ENCODE data around the gene FCAMR. TPM values are rescaled to one million over a fixed set of nuclear protein-coding genes. Genes with fewer than 3 reads are reported as not detected.

The FCAMR gene
- polyA plus RNA-seq, 1 donor from 2014 or later = not detected

DNA sequence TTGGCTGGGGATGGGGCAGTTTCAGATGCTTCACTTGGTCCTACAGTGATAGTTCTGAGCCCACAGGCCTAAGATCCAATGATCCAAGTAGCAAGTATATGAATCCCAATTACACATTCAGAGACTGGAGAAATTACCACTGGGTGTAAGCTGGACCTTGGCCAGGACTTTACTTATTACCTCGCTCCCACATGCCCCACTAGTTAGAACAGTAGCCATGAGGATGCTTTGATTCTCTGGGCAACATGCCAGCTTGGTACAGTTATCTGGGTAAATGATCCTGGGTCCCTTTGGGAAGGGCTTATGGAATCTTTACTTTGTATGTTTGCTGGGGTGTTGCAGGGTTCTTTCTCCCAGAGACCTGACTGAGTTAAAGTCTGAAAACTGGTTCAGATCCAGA is 5.0 kb upstream of the FCAMR start:
- no peaks in the 10 kb centered on the region for H3K9me3 Mint-ChIP-seq
- no peaks in the 10 kb centered on the region for H3K27me3 Mint-ChIP-seq
- no peak overlapping the region for H3K27ac Mint-ChIP-seq
- H3K4me1 Mint-ChIP-seq = peaks cover 0 to 3% (median 0%) of the 10 kb centered on the region in 3 donors
- H3K36me3 Mint-ChIP-seq = no peaks in the 10 kb centered on the region
- H3K4me3 Mint-ChIP-seq = no peak overlapping the region

DNA sequence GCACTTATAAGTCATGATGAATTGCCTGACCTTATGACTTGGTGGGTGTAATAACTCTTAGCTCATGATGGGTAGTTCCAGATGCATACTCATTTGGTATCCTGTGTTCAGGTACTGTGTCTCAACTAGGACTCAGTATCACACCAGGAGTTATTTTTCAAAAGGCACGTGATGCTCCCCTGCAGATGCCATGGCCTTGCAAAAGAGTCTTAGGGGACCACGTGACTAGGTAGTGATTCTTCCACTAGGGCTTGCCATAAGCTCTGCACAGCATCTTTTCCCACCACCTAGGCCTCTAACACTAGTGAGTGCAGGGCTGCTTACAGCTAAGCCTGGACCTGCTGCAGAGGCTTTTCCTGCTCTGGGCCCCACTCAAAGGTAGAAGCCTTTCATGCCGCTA is 3.9 kb upstream of the FCAMR start:
- Mint-ChIP-seq H3K4me1 (peaks cover 0 to 3% (median 0%) of the 10 kb centered on the region in 3 donors), H3K4me3 (no peak overlapping the region), H3K27ac (no peak overlapping the region), H3K9me3 (no peaks in the 10 kb centered on the region), H3K36me3 (no peaks in the 10 kb centered on the region), H3K27me3 (no peaks in the 10 kb centered on the region)

DNA sequence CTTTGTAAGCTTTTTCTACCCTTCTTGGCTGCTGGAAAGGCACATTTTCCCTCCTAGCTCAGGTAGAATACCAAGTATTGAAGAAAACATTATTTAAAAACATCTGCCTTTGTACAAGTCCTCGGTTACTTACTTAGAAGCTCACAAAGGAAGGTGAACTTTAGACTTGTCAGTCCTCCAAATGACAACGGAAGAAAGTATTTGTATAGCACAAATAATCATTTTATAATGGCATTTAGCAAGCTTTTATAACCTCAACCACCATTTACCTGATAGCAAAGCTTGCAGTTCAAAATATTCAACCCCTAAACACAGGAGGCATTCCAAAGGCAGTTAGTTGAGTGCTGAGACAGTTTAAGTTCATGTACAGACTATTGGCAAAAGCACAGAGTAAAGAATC is 2.5 kb upstream of the FCAMR start:
- H3K27me3 Mint-ChIP-seq = peaks cover 2% of the 10 kb centered on the region
- H3K27ac Mint-ChIP-seq = no peak overlapping the region
- H3K9me3 Mint-ChIP-seq = no peaks in the 10 kb centered on the region
- H3K4me1 Mint-ChIP-seq = peaks cover 0 to 2% (median 2%) of the 10 kb centered on the region in 3 donors
- no peaks in the 10 kb centered on the region for H3K36me3 Mint-ChIP-seq
- H3K4me3 Mint-ChIP-seq = no peak overlapping the region

DNA sequence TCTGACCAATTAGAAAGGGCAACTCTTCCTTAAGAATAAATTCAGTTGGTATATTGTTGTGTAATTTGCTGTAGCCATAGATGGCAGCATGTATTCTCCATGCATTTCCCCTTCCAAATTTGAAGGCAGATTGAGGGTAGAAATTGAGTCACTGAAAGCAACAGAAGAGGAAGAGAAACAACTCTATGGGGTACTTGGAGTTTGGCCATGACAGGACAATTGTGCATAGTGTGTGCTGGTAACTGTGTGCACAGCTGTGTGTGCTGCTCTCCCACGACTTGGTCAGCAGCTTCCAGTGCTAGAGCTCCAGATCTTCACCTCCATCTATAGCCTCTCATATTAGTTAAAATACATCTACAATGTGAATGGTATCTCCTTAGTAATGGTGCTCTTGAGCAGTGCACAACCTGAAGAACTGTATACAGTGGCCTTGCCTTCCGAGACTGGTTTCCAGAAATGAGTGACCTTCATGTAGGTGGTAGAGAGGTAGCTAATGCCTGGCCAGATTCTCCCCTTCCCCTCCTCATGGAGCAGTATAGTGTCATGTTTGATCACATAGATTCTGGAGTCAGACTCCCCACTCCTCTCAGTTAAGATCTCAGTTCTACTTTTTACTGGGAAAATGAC is 882 bp upstream of the FCAMR start:
- Mint-ChIP-seq H3K4me1 (peaks cover 5 to 14% (median 9%) of the 10 kb centered on the region in 3 donors), H3K36me3 (no peaks in the 10 kb centered on the region), H3K27me3 (peaks cover 2% of the 10 kb centered on the region), H3K9me3 (no peaks in the 10 kb centered on the region), H3K27ac (no peak overlapping the region), H3K4me3 (no peak overlapping the region)

DNA sequence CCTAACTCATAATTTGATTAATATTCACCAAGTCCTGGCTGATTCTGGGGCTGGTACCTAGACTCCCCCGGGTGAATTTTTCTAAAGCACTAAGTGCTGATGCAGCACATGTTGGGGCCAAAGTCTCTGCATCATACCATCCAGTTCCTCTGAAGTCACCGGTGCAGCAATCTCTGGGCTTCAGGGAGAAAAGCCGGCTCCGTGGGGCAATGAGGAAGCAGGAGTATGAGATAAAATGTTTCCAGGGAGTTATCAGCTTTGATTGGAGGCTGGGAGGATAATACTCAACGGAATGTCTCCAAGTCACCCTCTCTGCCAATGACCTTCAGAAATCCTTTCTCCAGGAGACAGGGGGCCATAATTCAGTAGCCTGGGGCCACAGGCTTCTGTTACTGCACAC is 1.2 kb downstream of the FCAMR start:
- Mint-ChIP-seq H3K27ac (no peak overlapping the region), H3K27me3 (peaks cover 2% of the 10 kb centered on the region), H3K4me3 (no peak overlapping the region), H3K9me3 (no peaks in the 10 kb centered on the region), H3K36me3 (no peaks in the 10 kb centered on the region), H3K4me1 (peaks cover 5 to 14% (median 9%) of the 10 kb centered on the region in 3 donors)

DNA sequence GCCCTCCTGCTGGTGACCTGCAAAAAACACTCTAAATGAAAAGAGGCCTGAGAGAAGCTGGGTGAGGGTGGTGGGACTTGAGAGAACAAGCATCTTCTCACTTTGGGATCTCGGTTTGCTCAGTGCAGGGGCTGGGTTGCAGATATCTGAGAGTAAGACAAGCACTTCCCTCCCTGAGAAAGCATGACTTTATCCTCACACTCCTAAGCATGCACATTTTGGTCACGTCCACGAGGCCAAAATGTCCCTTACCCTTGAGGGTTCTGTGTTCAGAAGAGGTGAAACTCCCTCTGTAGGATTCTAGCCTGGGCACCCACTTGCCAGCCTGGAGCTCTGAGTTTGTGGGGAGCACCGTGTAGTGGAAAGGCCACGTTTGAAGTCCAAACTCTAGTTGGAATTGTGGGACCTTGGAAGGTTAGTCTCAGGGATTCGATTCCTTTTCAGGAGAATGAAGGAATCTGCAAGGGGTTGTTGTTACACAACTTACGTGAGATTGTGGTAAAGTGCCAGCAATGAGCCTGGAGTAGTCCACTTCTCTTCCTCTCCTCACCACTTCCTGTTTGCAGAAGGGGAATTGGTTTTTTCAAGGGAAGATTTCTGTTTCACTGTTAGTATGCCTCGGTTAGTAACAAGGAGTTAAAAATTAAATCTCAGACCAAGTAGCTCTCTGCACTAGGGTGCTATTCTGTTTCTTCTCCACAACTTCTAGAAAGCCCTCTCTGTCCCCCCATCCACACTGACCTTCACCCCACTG is 3.0 kb downstream of the FCAMR start:
- Mint-ChIP-seq H3K9me3 (no peaks in the 10 kb centered on the region), H3K36me3 (no peaks in the 10 kb centered on the region), H3K4me3 (peak overlapping the region in 1 of 4 donors; percentile 26), H3K4me1 (peaks cover 11 to 19% (median 14%) of the 10 kb centered on the region in 3 donors), H3K27ac (no peak overlapping the region), H3K27me3 (peaks cover 2% of the 10 kb centered on the region)

DNA sequence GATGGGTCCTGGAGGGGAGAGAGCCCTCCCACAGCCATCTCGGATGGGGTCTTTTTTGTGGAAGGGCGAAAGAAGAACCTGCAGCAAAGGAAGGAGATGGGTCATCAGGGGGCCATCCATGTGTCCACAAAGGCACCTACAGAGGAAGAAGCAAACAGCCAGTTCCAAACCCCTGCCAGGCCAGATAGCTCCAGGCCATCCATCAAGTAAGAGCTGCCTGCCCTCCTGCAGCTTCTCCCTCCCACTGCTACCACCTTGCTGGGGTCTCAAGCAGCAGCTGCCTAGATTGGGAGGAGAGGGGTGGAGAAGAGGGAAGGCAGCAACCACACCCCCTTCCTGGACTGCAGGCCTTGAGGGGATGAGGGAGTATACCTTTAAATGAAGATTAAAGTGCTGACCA is 4.5 kb downstream of the FCAMR start:
- Mint-ChIP-seq H3K4me3 (peak overlapping the region in 1 of 4 donors; percentile 60), H3K36me3 (no peaks in the 10 kb centered on the region), H3K27me3 (peaks cover 2% of the 10 kb centered on the region), H3K9me3 (no peaks in the 10 kb centered on the region), H3K4me1 (peaks cover 12 to 23% (median 16%) of the 10 kb centered on the region in 3 donors), H3K27ac (no peak overlapping the region)

DNA sequence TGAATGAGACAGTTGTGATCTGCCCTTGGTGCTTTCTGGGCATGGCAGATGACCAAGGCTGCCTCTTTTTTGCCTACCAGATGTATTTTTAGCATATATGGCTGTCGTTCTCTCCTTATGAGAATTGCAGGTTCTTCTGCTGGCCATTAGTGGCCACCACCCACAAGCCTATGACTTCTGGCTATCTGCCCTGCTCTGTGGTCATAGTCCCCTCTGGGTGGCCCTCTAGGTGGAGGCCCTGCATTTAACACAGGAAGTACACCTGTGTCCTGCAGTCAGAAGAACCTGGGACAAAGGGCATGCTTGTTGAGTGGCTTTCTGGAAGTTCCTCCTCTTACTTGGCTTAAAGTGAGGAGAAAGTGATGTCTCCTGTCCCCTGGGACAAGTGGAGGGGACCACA is 6.5 kb downstream of the FCAMR start:
- Mint-ChIP-seq H3K9me3 (no peaks in the 10 kb centered on the region), H3K4me3 (no peak overlapping the region), H3K4me1 (peaks cover 12 to 22% (median 16%) of the 10 kb centered on the region in 3 donors), H3K36me3 (no peaks in the 10 kb centered on the region), H3K27me3 (no peaks in the 10 kb centered on the region), H3K27ac (no peak overlapping the region)

DNA sequence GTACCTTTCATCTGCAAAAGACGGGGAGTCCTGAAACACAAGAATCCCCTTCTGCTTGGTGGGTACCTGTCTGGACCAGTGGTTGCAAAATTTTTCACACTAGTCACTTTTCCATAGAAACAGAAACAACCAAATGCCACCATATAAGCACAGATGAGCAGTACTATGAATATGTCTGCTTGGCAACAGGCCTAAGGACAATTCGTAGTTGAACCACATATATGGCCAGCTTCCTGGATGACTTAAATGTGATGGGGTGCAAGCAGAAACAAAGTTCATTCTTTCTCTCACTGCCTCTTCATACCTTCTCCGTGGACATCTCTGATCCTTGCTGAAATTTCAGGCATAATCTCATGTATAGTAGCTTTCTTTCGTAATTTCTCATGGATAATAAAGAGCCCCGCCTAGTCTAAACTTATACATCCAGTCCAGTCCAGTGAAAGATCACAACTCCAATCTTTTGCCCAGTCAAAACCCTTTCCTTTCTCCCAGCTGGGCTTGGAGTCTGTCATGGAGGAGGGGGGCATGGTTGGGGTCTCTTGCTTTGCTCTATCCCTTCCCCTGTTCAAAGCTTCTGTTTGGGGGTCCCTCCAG is 7.0 kb downstream of the FCAMR start:
- no peaks in the 10 kb centered on the region for H3K36me3 Mint-ChIP-seq
- H3K4me1 Mint-ChIP-seq = peaks cover 12 to 21% (median 16%) of the 10 kb centered on the region in 3 donors
- H3K27me3 Mint-ChIP-seq = no peaks in the 10 kb centered on the region
- H3K27ac Mint-ChIP-seq = no peak overlapping the region
- no peaks in the 10 kb centered on the region for H3K9me3 Mint-ChIP-seq
- no peak overlapping the region for H3K4me3 Mint-ChIP-seq

DNA sequence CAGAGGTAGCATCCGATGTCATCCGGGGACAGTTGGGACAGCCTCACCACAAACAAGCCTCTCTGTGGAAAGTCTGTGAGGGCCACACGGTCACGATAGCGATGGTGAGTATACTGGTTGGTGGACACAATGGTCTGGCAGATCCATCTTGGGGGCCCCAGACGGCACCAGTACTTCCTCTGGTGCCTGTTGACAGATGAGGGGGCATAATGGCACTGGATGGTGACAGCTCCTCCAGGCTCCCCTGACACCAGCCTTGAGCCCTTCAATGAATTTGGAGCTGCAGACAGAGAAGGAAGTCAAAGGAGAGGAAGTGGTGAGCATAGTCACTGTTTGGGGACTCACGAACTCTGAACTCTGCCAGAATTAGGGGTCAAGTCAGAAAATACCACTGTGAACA is 8.0 kb downstream of the FCAMR start:
- Mint-ChIP-seq H3K27ac (no peak overlapping the region), H3K4me1 (peaks cover 9 to 16% (median 10%) of the 10 kb centered on the region in 3 donors), H3K4me3 (no peak overlapping the region), H3K9me3 (no peaks in the 10 kb centered on the region), H3K36me3 (no peaks in the 10 kb centered on the region), H3K27me3 (no peaks in the 10 kb centered on the region)

DNA sequence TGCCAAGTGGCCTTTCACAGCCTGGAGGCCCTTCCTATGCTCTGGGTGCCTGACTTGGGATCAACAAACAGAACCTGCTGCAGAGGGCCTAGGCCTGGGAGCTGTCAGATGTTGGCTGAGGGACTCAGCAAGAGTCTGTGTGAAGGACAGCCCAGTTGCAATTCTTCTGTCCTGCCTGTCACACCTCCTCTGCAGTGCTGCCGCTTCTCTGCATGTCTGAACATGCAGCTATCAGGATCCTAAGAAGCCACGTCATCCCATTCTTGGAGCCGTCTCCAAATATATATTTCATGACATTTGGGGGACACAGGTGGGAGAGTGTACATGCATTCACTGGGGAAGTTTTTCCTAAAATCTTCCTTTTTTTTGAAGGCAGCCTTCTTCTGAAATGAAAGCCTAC is 8.6 kb downstream of the FCAMR start:
- Mint-ChIP-seq H3K36me3 (no peaks in the 10 kb centered on the region), H3K27me3 (no peaks in the 10 kb centered on the region), H3K4me1 (peaks cover 7 to 11% (median 8%) of the 10 kb centered on the region in 3 donors), H3K9me3 (no peaks in the 10 kb centered on the region), H3K27ac (no peak overlapping the region), H3K4me3 (no peak overlapping the region)

DNA sequence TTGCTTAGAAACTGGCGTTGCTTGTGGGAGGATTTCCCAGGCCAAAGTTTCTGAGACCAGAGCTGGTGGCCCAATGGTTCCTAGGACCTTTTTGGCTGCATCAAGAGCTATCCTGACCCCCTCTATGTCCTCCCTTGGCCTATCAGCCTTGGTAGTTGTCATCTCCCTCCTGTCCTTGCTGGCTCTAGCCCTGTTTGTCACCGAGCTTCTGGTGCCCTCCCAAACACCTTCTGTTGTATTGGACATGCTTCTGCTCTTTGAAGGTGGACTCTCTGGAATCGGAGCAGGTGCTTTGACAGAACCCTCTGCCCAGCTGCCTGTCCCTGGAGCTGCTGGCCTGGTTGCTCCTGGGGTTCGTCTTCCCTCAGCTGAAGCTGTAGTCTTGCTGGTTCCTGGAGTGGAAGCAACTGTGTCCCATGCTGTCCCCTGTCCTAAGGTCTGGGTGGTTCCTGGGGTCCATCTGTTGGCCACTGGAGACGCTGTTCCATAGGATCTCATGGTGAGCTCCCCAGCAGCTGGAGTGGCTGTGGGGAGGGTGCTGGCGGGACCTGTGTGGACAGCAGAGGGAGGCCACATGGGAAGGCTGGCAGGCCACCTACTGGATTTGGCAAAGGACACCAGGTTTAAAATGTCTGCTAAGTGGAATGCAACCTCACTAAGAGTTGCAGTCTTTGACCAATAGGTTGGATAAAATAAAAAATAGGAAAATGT is 9.4 kb downstream of the FCAMR start:
- Mint-ChIP-seq H3K9me3 (no peaks in the 10 kb centered on the region), H3K4me3 (no peak overlapping the region), H3K4me1 (peaks cover 7 to 9% (median 8%) of the 10 kb centered on the region in 3 donors), H3K27me3 (no peaks in the 10 kb centered on the region), H3K36me3 (peaks cover 2% of the 10 kb centered on the region), H3K27ac (no peak overlapping the region)

DNA sequence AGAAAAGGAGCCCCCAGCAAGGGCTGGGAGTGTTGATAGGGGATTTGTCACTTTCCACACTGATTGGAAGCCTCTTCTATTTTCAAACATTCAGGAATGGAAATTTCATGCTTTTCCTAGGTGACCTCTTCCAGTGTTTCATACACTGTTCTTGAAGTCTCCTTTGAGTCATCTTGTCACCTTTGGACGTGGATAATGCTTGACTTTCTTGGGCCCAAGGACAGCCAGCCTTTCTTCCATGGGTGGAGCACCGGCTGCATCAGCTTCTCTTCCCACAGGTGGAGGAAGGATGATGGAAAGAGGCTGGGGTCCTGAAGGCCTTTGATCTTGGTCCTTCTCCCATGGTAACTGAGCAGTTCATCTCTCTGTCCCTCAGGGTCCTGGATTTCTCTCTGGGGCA is 12.1 kb downstream of the FCAMR start:
- Mint-ChIP-seq H3K27me3 (no peaks in the 10 kb centered on the region), H3K4me1 (peaks cover 11 to 19% (median 11%) of the 10 kb centered on the region in 3 donors), H3K9me3 (no peaks in the 10 kb centered on the region), H3K36me3 (peaks cover 2% of the 10 kb centered on the region), H3K27ac (no peak overlapping the region), H3K4me3 (no peak overlapping the region)

DNA sequence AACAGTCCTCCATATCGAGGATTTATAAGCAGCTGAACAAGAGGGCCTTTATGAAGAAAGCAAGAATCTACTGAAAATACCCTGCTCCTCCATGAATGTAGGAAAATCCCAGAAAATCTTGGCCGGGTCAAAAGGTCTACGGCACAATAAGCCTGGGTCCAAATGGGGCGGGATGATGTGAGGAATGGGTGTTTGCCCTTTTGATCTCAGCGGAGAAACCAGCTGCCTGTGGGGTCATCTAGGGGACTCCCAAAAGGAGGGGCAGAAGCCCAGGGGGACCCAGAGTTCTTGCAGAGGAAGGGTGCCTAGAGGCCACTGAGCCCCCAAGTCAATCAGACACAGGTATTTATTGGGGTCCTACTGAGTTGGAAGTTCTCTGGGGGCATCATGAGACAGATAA is 12.6 kb downstream of the FCAMR start:
- no peak overlapping the region for H3K27ac Mint-ChIP-seq
- peaks cover 9 to 17% (median 9%) of the 10 kb centered on the region in 3 donors for H3K4me1 Mint-ChIP-seq
- H3K27me3 Mint-ChIP-seq = no peaks in the 10 kb centered on the region
- no peaks in the 10 kb centered on the region for H3K9me3 Mint-ChIP-seq
- H3K4me3 Mint-ChIP-seq = no peak overlapping the region
- H3K36me3 Mint-ChIP-seq = peaks cover 2% of the 10 kb centered on the region
